CD4-positive, alpha-beta T cell treated with Interleukin-17A for 4 hours (primary cell): ENCODE data around the gene FAM83G.
A peak's percentile ranks its signal among the peaks of the same experiment; 100 is the strongest.
"Not testable (repeated sequence)": the region's sequence is repeated elsewhere in the genome, so short reads cannot be mapped to it uniquely, and the experiment has no call there.

Source experiments
- DNase-seq: peaks from one replicate; pipeline ENCODE4 v3.0.0-alpha.2; 2020; ENCODE audit warnings: mixed read lengths

FAM83G gene, protein sequence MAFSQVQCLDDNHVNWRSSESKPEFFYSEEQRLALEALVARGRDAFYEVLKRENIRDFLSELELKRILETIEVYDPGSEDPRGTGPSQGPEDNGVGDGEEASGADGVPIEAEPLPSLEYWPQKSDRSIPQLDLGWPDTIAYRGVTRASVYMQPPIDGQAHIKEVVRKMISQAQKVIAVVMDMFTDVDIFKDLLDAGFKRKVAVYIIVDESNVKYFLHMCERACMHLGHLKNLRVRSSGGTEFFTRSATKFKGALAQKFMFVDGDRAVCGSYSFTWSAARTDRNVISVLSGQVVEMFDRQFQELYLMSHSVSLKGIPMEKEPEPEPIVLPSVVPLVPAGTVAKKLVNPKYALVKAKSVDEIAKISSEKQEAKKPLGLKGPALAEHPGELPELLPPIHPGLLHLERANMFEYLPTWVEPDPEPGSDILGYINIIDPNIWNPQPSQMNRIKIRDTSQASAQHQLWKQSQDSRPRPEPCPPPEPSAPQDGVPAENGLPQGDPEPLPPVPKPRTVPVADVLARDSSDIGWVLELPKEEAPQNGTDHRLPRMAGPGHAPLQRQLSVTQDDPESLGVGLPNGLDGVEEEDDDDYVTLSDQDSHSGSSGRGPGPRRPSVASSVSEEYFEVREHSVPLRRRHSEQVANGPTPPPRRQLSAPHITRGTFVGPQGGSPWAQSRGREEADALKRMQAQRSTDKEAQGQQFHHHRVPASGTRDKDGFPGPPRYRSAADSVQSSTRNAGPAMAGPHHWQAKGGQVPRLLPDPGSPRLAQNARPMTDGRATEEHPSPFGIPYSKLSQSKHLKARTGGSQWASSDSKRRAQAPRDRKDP

DNA sequence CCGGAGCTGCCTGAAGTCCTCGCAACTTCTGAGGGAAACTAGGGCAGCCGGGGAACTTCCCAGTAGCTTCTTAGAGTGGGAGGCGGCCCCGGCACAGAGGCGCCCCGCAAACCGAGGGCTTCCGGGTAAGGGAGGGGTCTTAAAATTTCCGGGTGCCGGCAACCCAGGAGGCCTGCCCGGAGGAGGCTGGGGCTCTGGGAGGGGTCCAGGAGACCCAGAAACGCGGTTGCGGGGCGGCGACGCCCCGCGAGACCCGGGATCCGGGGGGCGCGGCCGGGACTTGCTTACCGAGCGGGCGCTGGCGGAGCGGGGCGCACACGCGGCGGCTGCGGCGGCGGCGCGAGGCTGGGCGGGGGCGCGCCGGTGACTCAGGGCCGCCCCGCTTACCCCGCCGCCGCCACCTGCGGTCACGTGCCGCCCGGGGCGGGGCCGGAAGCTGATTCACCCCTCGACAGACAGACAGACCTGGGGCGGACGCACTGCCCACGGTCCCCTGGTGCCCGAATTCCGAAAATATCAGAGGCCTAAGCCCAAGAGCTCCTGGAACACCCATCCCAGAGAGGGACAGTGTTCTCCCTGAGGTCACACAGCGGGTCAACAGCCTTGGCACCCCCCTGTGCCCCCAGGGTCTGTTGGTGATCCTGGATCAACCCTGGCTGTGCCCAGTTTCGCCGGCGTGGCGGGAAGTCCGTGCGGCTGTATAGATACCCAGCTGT lies at the start of gene FAM83G:
TSS of gene FAM83G (minus strand) at position 344 of the 716 bp plus-strand sequence. CDS start 723 bp downstream, outside the sequence.
- peak; percentile 96 for DNase-seq

DNA sequence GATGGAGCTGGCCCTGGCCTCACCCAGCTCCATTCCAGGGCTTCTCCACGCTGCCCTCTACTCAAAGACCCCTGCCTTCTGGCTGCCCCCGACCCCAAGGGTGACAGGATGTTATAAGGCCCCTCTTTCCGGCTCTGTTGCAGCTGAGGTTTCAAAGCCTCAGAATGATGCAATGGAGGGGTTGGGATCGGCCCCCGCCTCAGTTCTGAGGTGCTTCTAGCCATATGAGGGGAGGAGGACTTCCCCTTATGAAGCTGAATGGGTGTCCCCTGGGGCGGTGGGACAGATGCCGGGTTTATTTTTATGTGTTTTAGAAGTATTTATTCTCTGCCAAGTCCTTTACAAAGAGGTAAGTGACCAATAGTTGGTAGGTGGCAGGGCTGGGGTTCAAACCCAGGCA lies 44.3 kb upstream of the FAM83G start:
- DNase-seq, result not testable (repeated sequence)

DNA sequence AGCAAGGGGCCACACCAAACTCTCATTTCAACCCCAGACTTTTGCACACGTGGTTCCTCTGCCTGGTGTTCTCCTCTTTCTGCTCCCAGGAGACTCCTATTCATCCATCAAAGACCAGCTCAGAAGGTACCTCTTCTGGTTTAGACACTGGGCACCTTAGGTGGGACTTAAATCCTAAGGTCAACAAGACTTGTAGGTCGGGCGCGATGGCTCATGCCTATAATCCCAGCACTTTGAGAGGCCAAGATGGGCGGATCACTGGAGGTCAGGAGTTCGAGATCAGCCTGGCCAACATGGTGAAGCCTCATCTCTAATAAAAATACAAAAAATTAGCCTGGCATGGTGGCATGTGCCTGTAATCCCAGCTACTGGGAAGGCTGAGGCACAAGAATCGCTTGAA lies 42.9 kb upstream of the FAM83G start:
- DNase-seq, result not testable (repeated sequence)

DNA sequence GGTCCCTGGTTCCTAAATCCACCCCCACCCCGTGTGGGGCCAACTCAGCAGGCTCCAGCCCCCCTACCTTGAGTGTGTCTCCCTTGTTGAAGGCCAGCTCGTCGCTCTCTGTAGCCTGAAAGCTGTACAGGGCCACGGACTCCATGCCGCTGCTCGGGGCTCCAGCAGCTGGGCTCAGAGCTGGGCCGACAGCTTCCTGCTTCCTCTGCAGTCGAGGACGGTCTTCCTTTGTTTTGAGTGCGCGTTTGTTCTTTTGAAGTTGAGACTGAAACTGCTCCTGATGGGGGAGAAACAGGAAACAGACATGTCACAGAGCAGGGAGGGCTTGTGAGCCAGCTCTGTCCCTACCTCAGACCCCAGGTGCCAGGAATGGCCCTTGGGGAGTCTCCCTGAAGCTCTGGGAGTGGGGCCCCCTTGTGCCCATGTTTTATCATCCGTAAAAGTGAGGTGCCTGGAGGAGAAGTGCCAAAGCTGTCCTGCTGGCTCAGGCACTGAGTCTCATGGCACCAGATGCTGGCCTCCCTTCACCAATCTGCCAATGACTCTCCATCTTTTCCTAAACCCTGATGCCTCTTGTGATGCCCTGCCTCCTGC lies 42.3 kb upstream of the FAM83G start, which contains the start of gene GRAP:
TSS of gene GRAP (minus strand) at position 176 of the 594 bp plus-strand sequence. CDS start at position 145, 31 bp downstream.
- not testable (repeated sequence) for DNase-seq

DNA sequence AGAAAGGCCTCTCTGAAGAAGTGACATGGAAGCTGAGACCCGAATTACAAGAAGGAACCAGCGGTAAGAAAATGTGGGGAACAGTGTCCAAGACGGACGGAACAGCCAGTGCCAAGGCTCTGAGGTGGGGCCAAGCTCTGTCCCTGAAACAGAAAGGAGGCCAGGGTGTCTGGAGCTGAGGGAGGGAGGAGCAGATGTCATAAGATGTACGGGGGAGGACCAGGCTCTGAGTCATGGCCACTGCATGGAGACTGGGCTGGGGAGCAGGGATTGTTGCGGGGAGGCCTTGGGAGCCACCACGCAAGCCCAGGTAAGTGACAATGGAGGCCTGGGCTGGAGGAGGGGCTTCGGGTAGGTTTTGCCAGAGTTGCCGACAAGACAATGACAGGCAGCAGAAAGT lies 40.1 kb upstream of the FAM83G start:
- not testable (repeated sequence) for DNase-seq

DNA sequence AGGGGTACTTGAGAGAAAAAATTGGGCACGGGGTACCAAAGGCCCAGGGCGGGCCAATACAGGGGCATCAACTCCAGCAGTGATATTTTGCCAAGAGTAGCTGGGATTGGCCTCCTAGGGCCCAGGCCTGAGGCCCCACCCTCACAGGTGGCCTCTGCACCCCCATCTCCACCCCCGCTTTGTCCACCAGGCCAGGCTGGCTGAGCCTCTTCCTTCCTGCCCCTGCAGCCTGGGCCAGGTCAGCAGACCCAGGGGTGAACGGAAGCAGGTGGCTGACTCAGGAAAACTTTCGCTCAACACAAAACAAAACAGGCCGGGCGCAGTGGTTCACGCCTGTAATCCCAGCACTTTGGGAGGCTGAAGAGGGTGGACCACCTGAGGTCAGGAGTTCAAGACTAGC lies 38.5 kb upstream of the FAM83G start:
- not testable (repeated sequence) for DNase-seq

DNA sequence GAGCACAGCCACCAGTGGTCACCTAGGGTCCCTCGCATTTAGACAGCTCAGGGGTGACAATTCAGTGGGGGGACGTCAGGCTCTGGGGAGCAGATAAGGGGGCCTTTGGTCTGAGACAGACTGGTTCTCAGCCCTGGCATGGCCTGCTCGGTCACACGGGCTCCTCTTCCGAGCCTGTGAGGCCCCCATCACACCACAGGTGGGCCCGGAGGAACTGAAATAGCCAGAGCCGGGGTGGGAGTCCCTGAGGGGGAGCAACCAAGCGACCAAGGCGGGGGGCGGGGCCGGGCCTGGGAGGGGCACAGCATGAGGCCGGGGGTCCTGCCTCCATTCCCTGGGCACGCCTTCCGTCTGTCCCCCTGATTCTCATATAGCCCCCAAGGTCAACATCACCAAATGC lies 37.8 kb upstream of the FAM83G start:
- not testable (repeated sequence) for DNase-seq

DNA sequence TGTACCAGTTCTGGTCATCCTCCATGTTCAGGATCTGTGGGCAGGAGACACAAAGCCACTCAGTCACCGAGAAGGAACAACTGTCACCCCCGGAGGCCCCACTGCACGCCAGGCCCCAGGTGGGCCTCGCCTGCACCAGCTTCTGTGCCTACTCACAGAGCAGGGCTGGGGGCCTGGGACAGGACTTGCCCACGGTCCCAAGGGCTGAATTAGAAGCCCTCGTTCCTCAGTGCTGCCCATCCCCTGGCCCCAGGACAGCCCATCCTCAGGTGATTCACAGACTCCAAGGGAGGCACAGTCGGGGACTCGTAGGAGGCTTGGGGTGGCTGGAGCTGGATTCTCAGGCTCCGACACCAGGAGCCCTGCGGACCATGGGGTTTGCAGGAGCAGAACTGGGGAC lies 37.3 kb upstream of the FAM83G start:
- not testable (repeated sequence) for DNase-seq

DNA sequence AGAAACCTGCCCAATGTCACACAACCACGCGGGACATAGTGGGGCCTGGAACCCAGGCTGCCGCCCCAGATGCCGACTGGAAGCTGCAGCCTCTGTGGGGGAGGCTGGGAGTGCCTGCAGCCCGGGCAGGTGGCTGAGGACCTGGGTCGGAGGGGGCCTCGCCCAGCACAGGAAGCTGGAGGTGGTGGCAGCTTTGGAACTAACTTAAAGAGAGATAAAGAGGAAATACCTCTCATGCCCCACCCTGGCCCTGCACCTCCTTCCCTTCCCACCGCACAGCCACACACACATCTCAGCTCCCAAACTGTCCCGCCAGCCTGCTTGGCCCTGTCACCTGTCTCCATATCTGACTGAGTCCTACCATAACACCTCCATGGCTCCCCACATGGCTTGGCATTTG lies 35.8 kb upstream of the FAM83G start:
- not testable (repeated sequence) for DNase-seq

DNA sequence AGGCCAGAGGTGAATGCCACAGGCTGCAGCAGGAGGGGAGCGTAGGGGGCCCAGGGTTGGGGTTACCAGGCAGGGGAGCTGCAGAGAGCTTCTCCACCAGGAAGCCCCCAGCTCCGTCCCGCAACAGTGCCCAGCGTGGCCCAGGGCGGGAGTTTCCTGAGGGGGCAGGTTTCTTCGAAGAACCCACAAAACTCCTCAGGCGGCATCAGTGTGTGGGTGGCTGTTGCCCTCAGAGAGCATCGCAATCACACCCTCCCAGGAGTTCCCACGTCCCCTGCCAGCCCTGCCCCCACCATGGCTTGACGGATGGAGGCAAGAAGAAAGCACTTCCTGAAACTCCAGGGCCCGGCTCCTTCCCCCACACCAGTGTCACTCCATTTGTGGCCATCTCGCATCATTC lies 34.2 kb upstream of the FAM83G start:
- not testable (repeated sequence) for DNase-seq

DNA sequence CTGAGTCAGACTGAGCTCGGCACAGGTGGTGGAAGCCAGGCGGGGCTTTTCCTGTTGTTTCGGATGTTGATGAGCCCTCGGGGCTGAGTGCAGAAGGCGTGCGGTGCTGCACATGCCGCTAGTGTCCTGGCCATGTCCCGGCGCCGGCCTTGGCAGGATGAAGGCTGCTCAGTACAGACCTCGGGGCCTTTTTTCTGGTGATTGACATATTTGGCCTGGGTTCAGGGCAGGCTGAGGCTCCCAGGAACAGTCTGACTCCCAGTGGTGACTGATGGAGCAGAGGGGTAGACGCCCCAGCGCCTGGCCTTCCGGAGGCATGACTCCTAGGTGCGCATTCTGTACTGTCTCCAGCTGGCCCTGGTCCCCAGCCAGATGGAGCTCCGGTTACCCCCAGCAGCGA lies 33.4 kb upstream of the FAM83G start:
- DNase-seq, result not testable (repeated sequence)

DNA sequence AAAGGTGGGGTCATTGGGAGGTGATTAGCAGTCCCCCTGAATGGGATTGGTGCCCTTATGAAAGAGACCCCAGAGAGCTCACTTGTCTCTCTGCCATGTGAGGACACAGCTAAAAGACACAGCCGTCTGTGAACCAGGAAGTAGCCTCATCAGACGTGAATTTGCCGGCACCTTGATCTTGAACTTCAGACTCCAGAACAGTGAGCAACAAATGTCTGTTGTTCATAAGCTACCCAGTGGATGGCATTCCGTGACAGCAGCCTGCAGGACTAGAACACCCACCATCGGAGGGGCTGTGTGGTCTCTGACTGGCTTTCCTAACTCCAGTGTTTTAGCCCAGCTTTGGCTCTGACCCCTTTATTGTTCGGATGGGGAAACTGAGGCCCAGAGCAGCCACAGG lies 33.0 kb upstream of the FAM83G start:
- not testable (repeated sequence) for DNase-seq

DNA sequence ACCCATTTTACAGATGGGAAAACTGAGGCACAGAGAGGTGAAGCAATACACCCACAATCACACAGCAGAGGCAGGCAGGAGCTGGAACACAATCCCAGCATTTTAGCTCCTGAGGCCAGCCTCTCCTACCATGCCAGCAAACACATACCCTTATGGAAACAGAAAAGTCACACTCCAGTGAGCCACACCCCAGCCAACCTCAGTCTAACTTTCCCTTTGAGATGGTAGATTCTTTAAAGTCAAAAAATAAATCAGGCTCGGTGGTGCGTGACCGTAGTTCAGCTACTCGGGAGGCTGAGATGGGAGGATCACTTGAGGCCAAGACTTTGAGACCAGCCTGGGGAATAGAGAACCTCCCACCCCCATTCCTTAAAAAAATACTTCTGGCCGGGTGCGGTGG lies 31.6 kb upstream of the FAM83G start:
- DNase-seq, result not testable (repeated sequence)

DNA sequence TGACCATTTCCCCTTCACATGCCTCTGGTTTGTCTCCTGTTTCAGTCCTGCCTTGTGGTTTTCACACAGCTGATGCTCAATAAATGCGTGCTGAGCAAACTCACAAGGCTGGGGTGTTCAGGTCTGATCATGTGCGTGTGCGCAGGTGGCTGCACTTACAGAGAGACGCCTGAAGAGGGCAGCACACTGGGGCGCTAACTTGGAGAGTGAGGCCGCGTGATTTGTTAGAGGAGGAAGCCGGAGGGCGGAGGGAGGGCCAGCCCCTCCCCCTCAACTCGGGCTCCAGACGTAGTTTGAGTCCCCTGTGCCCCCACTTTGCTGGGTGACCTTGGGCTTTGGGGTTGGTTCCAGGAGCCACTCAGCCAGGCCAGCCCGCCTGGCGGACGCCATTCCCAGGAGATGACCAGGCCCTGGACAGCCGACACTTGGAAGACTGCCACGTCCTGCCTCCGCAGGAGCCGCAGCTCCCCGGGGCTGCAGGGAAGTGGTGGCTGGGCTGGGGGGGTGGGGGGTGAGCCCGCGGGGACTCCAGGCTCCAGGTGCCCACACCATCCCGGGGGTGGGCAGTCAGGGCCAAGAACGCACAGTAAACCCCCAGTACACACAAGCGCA lies 27.9 kb upstream of the FAM83G start:
- DNase-seq, result not testable (repeated sequence)

DNA sequence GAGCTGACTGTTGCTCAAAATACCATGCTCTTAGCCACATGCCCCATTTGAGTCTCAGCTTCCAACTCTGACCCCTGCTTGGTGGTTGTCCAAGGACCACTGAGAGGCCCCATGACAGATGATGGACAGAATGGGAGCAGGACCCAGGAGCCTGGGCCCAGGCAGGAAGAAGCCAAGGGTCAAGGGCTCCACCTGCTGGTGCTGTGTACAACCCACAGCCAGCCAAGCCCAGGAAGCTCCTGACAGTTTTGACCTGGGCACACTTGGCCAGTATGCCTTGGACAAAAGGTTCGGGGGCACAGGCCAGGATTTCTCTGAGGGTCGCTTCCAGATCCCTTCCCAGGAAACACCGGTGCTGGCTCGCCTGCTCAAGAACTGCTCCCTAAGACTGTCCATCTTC lies 27.2 kb upstream of the FAM83G start:
- not testable (repeated sequence) for DNase-seq

DNA sequence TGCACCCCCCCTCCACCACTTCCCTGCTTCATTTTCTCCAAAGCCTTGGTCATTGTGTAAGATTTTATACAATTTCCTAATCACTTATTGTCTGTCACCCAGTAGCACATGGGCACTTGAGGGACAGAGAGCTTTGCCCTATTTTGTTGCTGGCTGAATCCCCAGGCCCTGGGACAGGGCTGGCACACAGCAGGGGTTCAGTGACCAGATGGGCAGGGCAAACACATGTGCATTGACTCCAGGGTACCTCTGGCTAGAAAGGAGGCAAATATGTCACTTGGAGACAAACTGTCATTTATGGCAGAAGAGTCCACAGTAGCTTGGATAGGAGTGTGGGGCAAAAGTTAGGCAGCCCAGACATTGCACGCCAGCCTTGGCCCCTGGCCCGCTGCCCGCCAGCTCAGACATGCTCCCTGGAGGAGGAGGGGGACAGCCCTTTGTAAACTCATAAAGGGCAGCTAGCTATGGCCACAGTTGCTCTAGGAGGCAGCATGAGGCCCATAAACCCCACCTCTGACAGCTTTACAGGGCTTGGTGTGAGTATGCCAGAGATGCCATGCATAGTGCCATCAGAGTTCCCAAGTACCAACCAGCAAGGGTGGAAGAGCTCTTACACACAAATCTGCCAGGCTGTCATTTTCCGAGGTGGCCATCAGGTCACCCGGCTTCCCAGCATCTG lies 26.3 kb upstream of the FAM83G start:
- not testable (repeated sequence) for DNase-seq

DNA sequence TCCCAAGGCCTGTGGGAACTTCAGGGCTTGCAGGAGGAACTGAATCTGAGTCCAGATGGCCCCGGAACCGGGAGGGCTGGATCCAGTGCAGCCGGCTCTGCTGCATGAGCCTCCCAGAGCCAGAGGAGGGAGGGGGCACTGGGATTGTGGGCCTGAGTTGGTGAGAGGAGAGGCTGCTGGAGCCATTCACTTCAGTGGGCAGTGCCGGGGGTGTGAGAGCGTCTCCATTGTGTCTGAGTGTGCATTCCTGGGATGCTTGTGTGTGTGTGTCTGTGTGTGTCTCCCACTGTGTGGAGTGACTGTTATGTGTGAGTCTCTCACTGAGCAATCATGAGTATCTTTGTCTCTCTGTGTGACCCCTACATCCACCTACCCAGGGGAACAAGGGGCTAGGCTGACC lies 25.2 kb upstream of the FAM83G start:
- DNase-seq, result not testable (repeated sequence)

DNA sequence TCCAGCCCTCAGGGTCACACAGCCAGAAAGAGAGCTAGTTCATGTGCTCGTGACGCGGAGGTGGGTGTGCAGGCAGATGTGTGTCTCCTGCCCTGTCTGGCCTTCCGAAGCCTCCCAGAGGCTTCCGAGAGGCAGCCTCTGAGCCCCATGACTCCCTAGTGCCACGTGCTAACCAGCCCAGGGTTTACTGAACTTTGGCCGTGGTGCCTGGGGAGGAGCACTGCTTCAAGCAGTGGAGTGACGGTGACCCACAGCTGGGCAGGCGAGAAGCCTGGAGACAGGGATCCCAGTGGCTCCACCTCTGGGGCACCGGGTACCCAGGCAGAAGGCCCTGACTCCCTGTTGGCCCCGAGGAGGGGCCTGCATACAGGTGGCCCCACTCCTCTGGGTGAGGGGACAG lies 24.1 kb upstream of the FAM83G start:
- not testable (repeated sequence) for DNase-seq

DNA sequence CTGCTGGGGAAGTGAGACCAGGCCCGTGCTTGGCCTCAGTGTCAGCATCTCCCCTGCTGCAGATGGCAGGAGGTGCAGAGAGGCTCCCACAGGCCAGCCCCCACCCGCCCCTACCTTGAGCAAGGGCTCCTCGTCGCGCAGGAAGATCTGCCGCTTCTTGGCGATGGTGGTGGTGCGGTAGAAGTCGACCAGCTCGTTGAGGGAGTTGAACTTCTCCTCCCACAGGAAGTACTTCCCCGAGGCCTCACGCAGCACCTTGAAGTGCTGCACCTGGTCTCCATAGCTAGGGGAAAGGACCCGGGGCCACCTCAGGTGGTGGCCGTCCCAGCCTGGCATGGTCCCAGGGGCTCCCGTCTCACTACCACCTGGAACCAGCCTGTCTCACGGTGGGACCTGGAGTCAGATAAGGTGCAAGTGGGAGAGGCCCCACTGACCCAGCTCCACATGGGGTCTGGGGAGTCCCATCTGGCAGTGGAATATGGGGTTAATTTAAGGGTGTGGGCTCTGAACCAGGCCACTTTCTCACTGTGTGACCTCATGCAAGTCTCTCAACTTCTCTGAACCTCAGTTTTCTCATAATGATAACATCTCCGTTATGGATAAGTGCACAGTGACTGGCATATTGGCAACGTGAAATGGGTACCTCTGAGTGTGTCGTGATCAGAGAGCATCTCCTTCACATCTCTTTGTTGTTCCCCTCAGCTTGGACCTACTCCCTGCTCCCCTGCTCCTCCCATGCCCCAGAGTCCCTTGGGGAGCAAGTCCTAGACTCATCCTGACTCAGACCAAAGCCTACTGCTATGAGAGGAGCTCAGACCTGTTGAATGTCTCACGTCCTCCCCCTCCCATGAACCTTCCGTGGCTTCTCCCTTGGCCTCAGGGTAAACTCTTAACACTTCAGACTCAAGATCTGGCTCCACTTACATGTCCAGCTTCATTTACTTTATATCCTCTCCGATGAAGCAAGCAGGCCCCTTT lies 19.8 kb upstream of the FAM83G start:
- DNase-seq, result peak; percentile 41
